Trophoblast cell (in vitro differentiated cells and primary cell): ENCODE measurements around the gene FAM193A.
A peak's percentile ranks its signal among the peaks of the same experiment; 100 is the strongest.

Source experiments
- DNase-seq, 2 donors: peaks; one replicate each; pipeline ENCODE4 v3.0.0-alpha.2; 2016
- H2AFZ ChIP-seq: 2 replicates; pipeline ENCODE4 v1.6.1; 2013; ENCODE audit warnings: low read length, moderate library complexity, mild to moderate bottlenecking; ENCODE audit not compliant: insufficient read depth, poor library complexity
- H2AK5ac ChIP-seq: 2 replicates; pipeline ENCODE4 v1.6.1; 2013; ENCODE audit warnings: mild to moderate bottlenecking, low read length
- H2BK120ac ChIP-seq: 2 replicates; pipeline ENCODE4 v1.6.1; 2013; ENCODE audit warnings: low read length, mild to moderate bottlenecking, moderate library complexity; ENCODE audit not compliant: insufficient read depth, poor library complexity
- H2BK12ac ChIP-seq: 2 replicates; pipeline ENCODE4 v1.6.1; 2013; ENCODE audit warnings: mild to moderate bottlenecking, low read length, moderate library complexity
- H2BK5ac ChIP-seq: 2 replicates; pipeline ENCODE4 v1.6.1; 2013; ENCODE audit warnings: low read length, low read depth, moderate library complexity, mild to moderate bottlenecking; ENCODE audit not compliant: poor library complexity
- H3K14ac ChIP-seq: 2 replicates; pipeline ENCODE4 v1.6.1; 2013; ENCODE audit warnings: mild to moderate bottlenecking, low read length
- H3K18ac ChIP-seq: 2 replicates; pipeline ENCODE4 v1.6.1; 2013; ENCODE audit warnings: mild to moderate bottlenecking, low read length
- H3K23ac ChIP-seq: 2 replicates; pipeline ENCODE4 v1.6.1; 2013; ENCODE audit warnings: low read length
- H3K27ac ChIP-seq: 2 replicates; pipeline ENCODE4 v1.5.1; 2013; ENCODE audit warnings: low read depth, mild to moderate bottlenecking, inconsistent platforms, low read length, moderate library complexity
- H3K27me3 ChIP-seq: 2 replicates; pipeline ENCODE4 v1.6.1; 2013; ENCODE audit warnings: inconsistent platforms, mild to moderate bottlenecking, low read length, moderate library complexity; ENCODE audit not compliant: insufficient read depth
- H3K36me3 ChIP-seq, 2 experiments: 1 replicate in 1 of 2; 2 replicates in 1 of 2; pipeline ENCODE4 v1.6.1; 2013; ENCODE audit warnings: low read length in 2 of 2, mild to moderate bottlenecking in 2 of 2, moderate library complexity in 1 of 2; ENCODE audit not compliant: insufficient read depth in 2 of 2, control insufficient read depth in 1 of 2
- H3K4ac ChIP-seq: 2 replicates; pipeline ENCODE4 v1.6.1; 2013; ENCODE audit warnings: low read depth, mild to moderate bottlenecking, low read length, moderate library complexity
- H3K4me1 ChIP-seq, 2 experiments: 1 replicate in 1 of 2; 2 replicates in 1 of 2; pipeline ENCODE4 v1.6.1; 2013; ENCODE audit warnings: low read length in 2 of 2, mild to moderate bottlenecking in 2 of 2, moderate library complexity in 1 of 2; ENCODE audit not compliant: insufficient read depth in 2 of 2, control insufficient read depth in 1 of 2
- H3K4me2 ChIP-seq: 2 replicates; pipeline ENCODE4 v1.6.1; 2013; ENCODE audit warnings: inconsistent platforms, mild to moderate bottlenecking, low read length, moderate library complexity
- H3K4me3 ChIP-seq: 2 replicates; pipeline ENCODE4 v1.5.1; 2013; ENCODE audit warnings: mild to moderate bottlenecking, low read depth, low read length, inconsistent platforms
- H3K79me1 ChIP-seq: one replicate; pipeline ENCODE4 v1.6.1; 2013; ENCODE audit warnings: low read length
- H3K79me2 ChIP-seq: 2 replicates; pipeline ENCODE4 v1.6.1; 2013; ENCODE audit warnings: low read length, mild to moderate bottlenecking; ENCODE audit not compliant: control insufficient read depth, insufficient read depth, poor library complexity
- H3K9ac ChIP-seq: 2 replicates; pipeline ENCODE4 v1.6.1; 2013; ENCODE audit warnings: mild to moderate bottlenecking, low read length
- H3K9me3 ChIP-seq: 2 replicates; pipeline ENCODE4 v1.6.1; 2013; ENCODE audit warnings: low read depth, mild to moderate bottlenecking, control low read depth, inconsistent platforms, low read length; ENCODE audit not compliant: insufficient read depth
- H4K12ac ChIP-seq: 2 replicates; pipeline ENCODE4 v1.6.1; 2013; ENCODE audit warnings: low read depth, mild to moderate bottlenecking, low read length, moderate library complexity
- H4K8ac ChIP-seq: 2 replicates; pipeline ENCODE4 v1.6.1; 2013; ENCODE audit warnings: low read depth, mild to moderate bottlenecking, low read length, moderate library complexity
- H4K91ac ChIP-seq: one replicate; pipeline ENCODE4 v1.6.1; 2013; ENCODE audit warnings: low read depth, mild to moderate bottlenecking, low read length, moderate library complexity
- WGBS: extraction: QIAGEN DNeasy Blood & Tissue Kit; methylation state at CpG from one replicate; pipeline ENCODE4 v1.1.7; 2013; ENCODE audit warnings: missing lambda C conversion rate; ENCODE audit not compliant: insufficient read length, insufficient coverage; ENCODE audit errors: extremely low coverage; 5-methylcytosine and 5-hydroxymethylcytosine counted together

Gene FAM193A

GRCh38 chr4:2712261-2712842, 175.9 kb downstream of the FAM193A start:
- 100% methylated on average over 1 of the region's 9 CpGs for WGBS
- H3K4ac ChIP-seq, result no peak overlapping the region
- peaks cover 6 to 8% of the 10 kb centered on the region in 2 experiments for H3K4me1 ChIP-seq
- no peak overlapping the region for H3K9ac ChIP-seq
- H3K14ac ChIP-seq, result no peak overlapping the region
- H3K23ac ChIP-seq, result no peak overlapping the region
- H2BK12ac ChIP-seq, result no peak overlapping the region
- H4K8ac ChIP-seq, result no peak overlapping the region
- H3K4me3 ChIP-seq, result no peak overlapping the region
- H2BK120ac ChIP-seq, result no peak overlapping the region
- H2AFZ ChIP-seq, result no peak overlapping the region
- peaks cover 19 to 21% of the 10 kb centered on the region in 2 experiments for H3K36me3 ChIP-seq
- no peaks in the 10 kb centered on the region for H3K9me3 ChIP-seq
- H3K18ac ChIP-seq, result no peak overlapping the region
- no peak overlapping the region for H3K27ac ChIP-seq
- no peak overlapping the region for H2BK5ac ChIP-seq
- peaks cover 2% of the 10 kb centered on the region for H3K79me2 ChIP-seq
- H2AK5ac ChIP-seq, result no peak overlapping the region
- H4K12ac ChIP-seq, result no peak overlapping the region
- H3K79me1 ChIP-seq, result peaks cover 3% of the 10 kb centered on the region
- no peaks in the 10 kb centered on the region for H3K27me3 ChIP-seq
- no peak overlapping the region for H3K4me2 ChIP-seq
- H4K91ac ChIP-seq, result no peak overlapping the region
- DNase-seq, result peak in 1 of 2 donors; percentile 26

DNA sequence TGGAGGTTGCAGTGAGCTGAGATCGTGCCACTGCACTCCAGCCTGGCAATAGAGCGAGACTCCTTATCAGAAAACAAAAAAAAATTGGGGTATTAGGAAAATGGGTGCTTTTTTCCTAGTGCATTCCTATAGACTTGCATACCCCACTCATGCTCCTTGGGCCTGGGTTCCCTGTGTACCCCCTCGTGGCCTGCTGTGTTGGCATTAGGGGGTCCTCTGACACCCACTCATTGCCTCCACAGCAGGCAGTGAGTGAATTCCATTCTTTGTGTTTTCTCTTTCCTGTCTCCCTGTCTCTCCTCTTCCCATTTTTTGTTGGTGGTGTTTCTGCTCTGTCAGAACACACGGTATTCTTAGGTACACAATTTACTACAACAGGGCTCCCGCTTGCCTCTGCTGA, 176.9 kb downstream of the FAM193A start:
- H2BK5ac ChIP-seq, result no peak overlapping the region
- no peak overlapping the region for H3K4me3 ChIP-seq
- peaks cover 3% of the 10 kb centered on the region for H3K79me1 ChIP-seq
- no peak overlapping the region for H4K12ac ChIP-seq
- no peak overlapping the region for H3K18ac ChIP-seq
- H3K4me2 ChIP-seq, result no peak overlapping the region
- H2BK120ac ChIP-seq, result no peak overlapping the region
- H3K4me1 ChIP-seq, result peaks cover 6 to 8% of the 10 kb centered on the region in 2 experiments
- H2AK5ac ChIP-seq, result no peak overlapping the region
- no peak overlapping the region for H3K23ac ChIP-seq
- H3K9me3 ChIP-seq, result no peaks in the 10 kb centered on the region
- no peak overlapping the region for H2BK12ac ChIP-seq
- H4K91ac ChIP-seq, result no peak overlapping the region
- WGBS, result no CpG with 5 or more reads among the region's 5 CpGs
- no peak overlapping the region for H2AFZ ChIP-seq
- peaks cover 2% of the 10 kb centered on the region for H3K79me2 ChIP-seq
- H3K9ac ChIP-seq, result no peak overlapping the region
- DNase-seq, result no peak
- no peak overlapping the region for H3K14ac ChIP-seq
- no peaks in the 10 kb centered on the region for H3K27me3 ChIP-seq
- H3K36me3 ChIP-seq, result peaks cover 14 to 18% of the 10 kb centered on the region in 2 experiments
- H4K8ac ChIP-seq, result no peak overlapping the region
- H3K27ac ChIP-seq, result no peak overlapping the region
- no peak overlapping the region for H3K4ac ChIP-seq

- no CpG with 5 or more reads among the region's 10 CpGs for WGBS
- Histone ChIP-seq H3K23ac (no peak overlapping the region), H4K8ac (no peak overlapping the region), H2AFZ (no peak overlapping the region), H3K4me2 (no peak overlapping the region), H3K79me2 (peaks cover 2% of the 10 kb centered on the region), H2BK120ac (no peak overlapping the region), H3K9me3 (no peaks in the 10 kb centered on the region), H4K12ac (no peak overlapping the region), H3K4me3 (no peak overlapping the region), H3K9ac (no peak overlapping the region), H3K4ac (no peak overlapping the region), H3K79me1 (peaks cover 3% of the 10 kb centered on the region), H3K27me3 (no peaks in the 10 kb centered on the region), H3K4me1 (peaks cover 6 to 8% of the 10 kb centered on the region in 2 experiments), H3K36me3 (peaks cover 14 to 18% of the 10 kb centered on the region in 2 experiments), H2BK5ac (no peak overlapping the region), H3K18ac (no peak overlapping the region), H3K27ac (no peak overlapping the region), H4K91ac (no peak overlapping the region), H2BK12ac (no peak overlapping the region), H3K14ac (no peak overlapping the region), H2AK5ac (no peak overlapping the region)
- no peak for DNase-seq
Measured at GRCh38 chr4:2714061-2714770, 177.8 kb downstream of the FAM193A start.

- Histone ChIP-seq H3K79me1 (peaks cover 3% of the 10 kb centered on the region), H3K9ac (no peak overlapping the region), H2BK120ac (no peak overlapping the region), H3K23ac (no peak overlapping the region), H3K14ac (no peak overlapping the region), H3K18ac (no peak overlapping the region), H2BK5ac (no peak overlapping the region), H3K36me3 (peaks cover 17 to 21% of the 10 kb centered on the region in 2 experiments), H4K12ac (no peak overlapping the region), H4K91ac (no peak overlapping the region), H3K4ac (no peak overlapping the region), H3K79me2 (peaks cover 2% of the 10 kb centered on the region), H3K4me1 (peaks cover 6 to 8% of the 10 kb centered on the region in 2 experiments), H3K4me3 (no peak overlapping the region), H3K4me2 (no peak overlapping the region), H2AK5ac (no peak overlapping the region), H3K27me3 (no peaks in the 10 kb centered on the region), H3K27ac (no peak overlapping the region), H2BK12ac (no peak overlapping the region), H3K9me3 (no peaks in the 10 kb centered on the region), H4K8ac (no peak overlapping the region), H2AFZ (no peak overlapping the region)
- no CpG with 5 or more reads among the region's 4 CpGs for WGBS
- no peak for DNase-seq
Measured at GRCh38 chr4:2714918-2715317, 178.5 kb downstream of the FAM193A start.
